ENCODE results near the gene ADSS1.

ADSS1 gene

DNA sequence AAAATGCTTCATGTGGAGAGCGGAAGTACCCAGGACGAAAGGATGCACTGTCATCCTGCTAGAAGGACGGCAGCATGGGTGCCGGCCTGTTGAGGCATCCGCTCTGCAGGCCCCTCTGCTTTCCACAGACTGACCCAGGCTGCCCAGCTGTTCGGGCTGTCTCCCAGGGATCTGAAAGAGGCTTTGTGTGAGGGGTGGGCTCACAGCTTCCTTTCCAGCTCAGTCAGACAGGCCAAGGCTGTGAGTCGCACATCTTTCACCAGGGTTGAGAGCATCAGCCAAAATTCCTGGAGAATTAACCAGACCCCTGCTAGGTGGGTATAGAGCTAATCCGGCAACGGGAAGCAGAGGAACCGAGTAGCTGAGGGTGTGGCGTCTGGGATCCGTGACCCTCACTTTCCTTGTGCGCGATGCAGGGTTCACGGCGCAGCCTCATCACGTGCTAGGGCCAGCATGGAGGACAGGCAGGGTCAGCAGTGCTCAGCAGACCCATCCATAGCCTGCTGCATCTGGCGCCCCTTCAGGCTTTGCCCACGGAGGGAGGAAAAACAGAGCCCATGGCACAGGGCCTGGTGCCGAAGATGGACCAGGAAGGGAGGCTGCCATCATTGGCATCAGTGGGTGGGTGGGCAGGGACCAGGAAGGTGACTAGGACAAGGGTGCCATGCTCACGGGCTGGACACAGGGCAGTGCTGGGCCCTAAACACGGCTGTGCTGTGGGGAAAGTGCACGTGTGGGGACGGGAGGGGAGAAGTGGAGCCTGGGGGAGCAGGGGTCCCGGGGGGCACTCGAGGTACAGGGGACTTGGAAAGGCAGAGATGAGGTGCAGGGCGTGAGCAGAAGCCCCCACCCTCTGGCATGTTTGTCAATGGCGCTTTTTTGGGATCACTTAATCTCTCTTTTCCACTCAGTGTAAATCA, 19.7 kb downstream of the ADSS1 start:
- H3K36me3 ChIP-seq = no peaks in the 10 kb centered on the region
- no peaks in the 10 kb centered on the region for H3K4me1 ChIP-seq (ENCODE audit: control insufficient read depth in 1 of 2, insufficient read depth in 1 of 2, low read depth in 1 of 2, low read length in 1 of 2)
- TF ChIP-seq, protein P1, sequence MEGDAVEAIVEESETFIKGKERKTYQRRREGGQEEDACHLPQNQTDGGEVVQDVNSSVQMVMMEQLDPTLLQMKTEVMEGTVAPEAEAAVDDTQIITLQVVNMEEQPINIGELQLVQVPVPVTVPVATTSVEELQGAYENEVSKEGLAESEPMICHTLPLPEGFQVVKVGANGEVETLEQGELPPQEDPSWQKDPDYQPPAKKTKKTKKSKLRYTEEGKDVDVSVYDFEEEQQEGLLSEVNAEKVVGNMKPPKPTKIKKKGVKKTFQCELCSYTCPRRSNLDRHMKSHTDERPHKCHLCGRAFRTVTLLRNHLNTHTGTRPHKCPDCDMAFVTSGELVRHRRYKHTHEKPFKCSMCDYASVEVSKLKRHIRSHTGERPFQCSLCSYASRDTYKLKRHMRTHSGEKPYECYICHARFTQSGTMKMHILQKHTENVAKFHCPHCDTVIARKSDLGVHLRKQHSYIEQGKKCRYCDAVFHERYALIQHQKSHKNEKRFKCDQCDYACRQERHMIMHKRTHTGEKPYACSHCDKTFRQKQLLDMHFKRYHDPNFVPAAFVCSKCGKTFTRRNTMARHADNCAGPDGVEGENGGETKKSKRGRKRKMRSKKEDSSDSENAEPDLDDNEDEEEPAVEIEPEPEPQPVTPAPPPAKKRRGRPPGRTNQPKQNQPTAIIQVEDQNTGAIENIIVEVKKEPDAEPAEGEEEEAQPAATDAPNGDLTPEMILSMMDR (IDR thresholded peaks at IDR 0.05) = no peak
- no peak overlapping the region for H3K27ac ChIP-seq
- H3K27me3 ChIP-seq = no peaks in the 10 kb centered on the region
- H3K9me3 ChIP-seq = no peaks in the 10 kb centered on the region
- no peak overlapping the region for H3K4me3 ChIP-seq (ENCODE audit: low read depth in 1 of 2, low read length in 1 of 2)

DNA sequence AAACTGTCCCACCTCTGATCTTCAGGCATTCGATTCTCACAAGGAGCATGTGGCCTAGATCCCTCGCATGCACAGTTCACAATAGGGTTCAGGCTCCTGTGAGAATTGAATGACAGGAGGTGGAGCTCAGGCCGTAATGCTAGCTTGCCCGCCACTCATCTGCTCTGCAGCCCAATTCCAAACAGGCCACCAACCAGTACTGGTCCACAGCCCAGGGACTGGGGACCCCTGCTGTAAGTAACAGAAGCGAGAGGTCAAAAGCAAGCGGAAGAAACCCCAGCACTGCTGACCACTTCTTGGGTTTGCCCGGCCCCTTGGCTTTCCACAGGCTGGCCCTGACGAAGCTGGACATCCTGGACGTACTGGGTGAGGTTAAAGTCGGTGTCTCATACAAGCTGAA, 20.5 kb downstream of the ADSS1 start:
- H3K36me3 ChIP-seq = no peaks in the 10 kb centered on the region
- H3K4me1 ChIP-seq (ENCODE audit: control insufficient read depth in 1 of 2, insufficient read depth in 1 of 2, low read depth in 1 of 2, low read length in 1 of 2) = no peaks in the 10 kb centered on the region
- H3K4me3 ChIP-seq (ENCODE audit: low read depth in 1 of 2, low read length in 1 of 2) = no peak overlapping the region
- no peaks in the 10 kb centered on the region for H3K27me3 ChIP-seq
- H3K27ac ChIP-seq = no peak overlapping the region
- TF ChIP-seq, protein P1 (IDR thresholded peaks at IDR 0.05) = no peak
- no peaks in the 10 kb centered on the region for H3K9me3 ChIP-seq

DNA sequence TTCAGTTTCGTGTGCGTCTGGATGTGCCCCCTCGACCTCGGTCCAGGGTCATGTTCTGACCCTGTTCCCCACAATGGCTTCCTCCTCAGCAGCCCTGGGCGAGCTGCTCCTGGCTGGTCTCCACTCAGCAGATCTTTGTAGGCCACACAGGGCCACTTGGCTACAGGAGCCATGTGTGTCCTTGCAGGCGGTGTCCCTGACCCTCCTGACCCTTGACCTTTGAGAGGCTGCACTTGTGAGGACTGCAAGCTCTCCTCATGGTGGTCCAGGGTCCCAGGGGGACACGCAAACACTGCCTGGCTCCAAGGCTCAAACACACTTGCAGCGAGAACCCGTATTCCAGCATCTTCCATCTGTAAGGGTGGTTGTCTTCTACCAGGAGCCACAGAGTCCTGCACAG, 21.4 kb downstream of the ADSS1 start:
- no peak overlapping the region for H3K4me3 ChIP-seq (ENCODE audit: low read depth in 1 of 2, low read length in 1 of 2)
- H3K27me3 ChIP-seq = no peaks in the 10 kb centered on the region
- no peaks in the 10 kb centered on the region for H3K4me1 ChIP-seq (ENCODE audit: control insufficient read depth in 1 of 2, insufficient read depth in 1 of 2, low read depth in 1 of 2, low read length in 1 of 2)
- no peak overlapping the region for H3K27ac ChIP-seq
- H3K36me3 ChIP-seq = no peaks in the 10 kb centered on the region
- H3K9me3 ChIP-seq = no peaks in the 10 kb centered on the region
- TF ChIP-seq, protein P1 (IDR thresholded peaks at IDR 0.05) = no peak

DNA sequence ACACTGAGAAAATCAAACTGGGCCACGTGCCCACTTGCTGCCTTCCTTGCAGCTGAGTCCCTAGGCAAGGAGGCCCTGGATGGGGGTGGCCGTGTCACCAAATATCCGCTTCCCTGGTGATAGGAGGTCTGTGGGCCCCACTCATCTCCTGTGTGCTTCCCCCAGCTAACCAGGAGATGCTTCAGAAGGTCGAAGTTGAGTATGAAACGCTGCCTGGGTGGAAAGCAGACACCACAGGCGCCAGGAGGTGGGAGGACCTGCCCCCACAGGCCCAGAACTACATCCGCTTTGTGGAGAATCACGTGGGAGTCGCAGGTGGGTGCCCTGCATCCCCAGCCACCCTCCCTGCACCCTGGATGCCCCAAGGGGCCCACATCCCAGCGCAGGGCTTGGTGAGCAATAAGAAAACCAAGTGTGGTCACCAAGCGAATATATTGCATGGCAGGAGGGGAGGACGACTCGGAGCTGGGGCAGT, 22.1 kb downstream of the ADSS1 start:
- no peaks in the 10 kb centered on the region for H3K9me3 ChIP-seq
- no peaks in the 10 kb centered on the region for H3K4me1 ChIP-seq (ENCODE audit: control insufficient read depth in 1 of 2, insufficient read depth in 1 of 2, low read depth in 1 of 2, low read length in 1 of 2)
- H3K27me3 ChIP-seq = no peaks in the 10 kb centered on the region
- no peaks in the 10 kb centered on the region for H3K36me3 ChIP-seq
- H3K27ac ChIP-seq = no peak overlapping the region
- H3K4me3 ChIP-seq (ENCODE audit: low read depth in 1 of 2, low read length in 1 of 2) = no peak overlapping the region
- TF ChIP-seq, protein P1 (IDR thresholded peaks at IDR 0.05) = no peak

DNA sequence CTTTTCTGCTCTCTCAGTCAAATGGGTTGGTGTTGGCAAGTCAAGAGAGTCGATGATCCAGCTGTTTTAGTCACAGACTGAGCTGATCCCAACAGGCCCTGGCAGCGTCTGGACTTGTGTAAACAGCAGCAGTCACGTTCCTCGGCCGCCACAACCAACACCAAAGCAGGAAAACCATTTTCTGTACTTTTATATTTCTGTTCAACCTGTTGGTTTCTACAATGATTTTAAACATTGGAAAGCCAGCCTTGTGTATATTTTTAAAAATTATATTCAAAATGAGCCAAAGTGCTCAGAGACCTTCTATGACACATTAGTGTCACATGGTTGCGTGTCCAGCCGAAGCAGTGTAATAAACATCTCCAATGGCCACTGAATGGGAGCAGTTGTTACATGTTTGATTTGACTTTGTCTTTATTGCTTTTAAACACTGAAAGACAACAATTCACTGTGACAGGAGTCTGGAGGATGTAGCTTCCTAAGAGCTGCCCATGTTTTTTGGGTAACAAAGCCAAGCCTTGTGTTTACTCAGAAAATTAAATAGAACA, 23.0 kb downstream of the ADSS1 start:
- no peaks in the 10 kb centered on the region for H3K36me3 ChIP-seq
- TF ChIP-seq, protein P1 (IDR thresholded peaks at IDR 0.05) = no peak
- no peak overlapping the region for H3K27ac ChIP-seq
- no peaks in the 10 kb centered on the region for H3K27me3 ChIP-seq
- H3K4me1 ChIP-seq (ENCODE audit: control insufficient read depth in 1 of 2, insufficient read depth in 1 of 2, low read depth in 1 of 2, low read length in 1 of 2) = peaks cover 2 to 3% of the 10 kb centered on the region in 2 experiments
- H3K4me3 ChIP-seq (ENCODE audit: low read depth in 1 of 2, low read length in 1 of 2) = no peak overlapping the region
- no peaks in the 10 kb centered on the region for H3K9me3 ChIP-seq
